HL-60/S4 (cell line): ENCODE results near the gene SLC7A11.
"Not testable (repeated sequence)": the region's sequence is repeated elsewhere in the genome, so short reads cannot be mapped to it uniquely, and the experiment has no call there.

ENCODE experiments used
- in situ Hi-C: fragments of 300-500 bp; cut with MboI; formaldehyde crosslinking; loops from 2 replicates; pipeline ENCODE4 v1.14.3; 2022; ENCODE audit warnings: low sequenced_read_pairs

Gene SLC7A11

DNA sequence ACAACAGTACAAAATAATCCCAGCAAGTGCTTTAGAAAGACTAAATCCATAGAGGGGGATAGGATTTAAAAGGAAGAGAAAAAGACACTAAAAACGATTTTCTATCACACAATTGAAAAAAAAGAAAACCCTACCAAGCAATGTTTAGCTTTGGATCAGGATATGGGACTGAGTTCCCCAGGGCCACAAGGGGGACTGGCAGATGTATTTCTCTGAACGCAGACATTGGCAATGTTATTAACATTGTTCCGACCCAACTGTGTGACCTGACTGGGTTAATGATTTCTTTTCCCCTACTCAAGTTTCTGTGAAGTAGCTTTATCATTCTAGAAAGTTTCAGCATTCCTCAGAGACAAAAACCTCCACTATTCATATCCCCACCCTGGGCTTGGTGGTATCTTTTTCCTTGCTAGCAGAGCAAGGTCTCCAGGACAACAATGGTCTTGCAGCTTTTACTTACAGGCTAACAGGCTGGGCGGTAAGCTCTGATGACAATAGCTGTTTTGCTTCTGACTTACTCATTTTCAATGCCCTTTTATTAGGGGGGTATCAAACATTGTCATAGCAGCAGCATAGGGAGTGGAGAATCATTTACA lies 25.8 kb downstream of the SLC7A11 start:
- in situ Hi-C loops, result no loop called here

DNA sequence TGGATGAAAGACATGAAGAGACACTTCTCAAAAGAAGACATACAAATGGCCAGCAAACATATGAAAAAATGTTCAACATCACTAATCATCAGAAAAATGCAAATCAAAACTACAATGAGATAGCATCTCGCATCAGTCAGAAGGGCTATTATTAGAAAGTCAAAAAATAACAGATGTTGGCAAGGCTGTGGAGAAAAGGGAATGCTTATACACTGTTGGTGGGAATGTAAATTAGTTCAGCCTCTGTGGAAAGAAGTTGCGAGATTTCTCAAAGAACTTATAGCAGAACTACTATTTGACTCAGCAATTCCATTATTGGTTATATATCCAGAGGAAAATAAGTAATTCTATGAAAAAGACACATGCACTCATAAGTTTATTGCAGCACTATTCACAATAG lies 31.6 kb downstream of the SLC7A11 start:
- in situ Hi-C loops, result not testable (repeated sequence)

DNA sequence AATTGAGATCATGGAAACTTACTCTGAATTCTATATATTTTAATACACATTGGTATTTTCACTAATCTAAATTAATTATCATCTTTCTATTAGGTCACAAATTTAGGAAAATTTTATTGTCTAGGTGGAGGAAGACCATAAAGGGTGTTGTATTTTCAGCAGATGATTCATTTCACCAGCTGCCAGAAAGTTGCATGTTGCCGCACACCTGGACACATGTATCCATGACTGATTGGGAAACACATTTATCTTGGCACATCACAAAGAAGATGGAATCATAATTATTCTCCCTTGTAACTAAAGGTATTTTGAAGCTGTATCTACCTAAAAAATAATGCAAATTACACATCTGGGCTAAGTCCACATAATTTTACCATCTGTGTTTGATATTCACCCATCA lies 33.1 kb downstream of the SLC7A11 start:
- in situ Hi-C loops, result no loop called here

DNA sequence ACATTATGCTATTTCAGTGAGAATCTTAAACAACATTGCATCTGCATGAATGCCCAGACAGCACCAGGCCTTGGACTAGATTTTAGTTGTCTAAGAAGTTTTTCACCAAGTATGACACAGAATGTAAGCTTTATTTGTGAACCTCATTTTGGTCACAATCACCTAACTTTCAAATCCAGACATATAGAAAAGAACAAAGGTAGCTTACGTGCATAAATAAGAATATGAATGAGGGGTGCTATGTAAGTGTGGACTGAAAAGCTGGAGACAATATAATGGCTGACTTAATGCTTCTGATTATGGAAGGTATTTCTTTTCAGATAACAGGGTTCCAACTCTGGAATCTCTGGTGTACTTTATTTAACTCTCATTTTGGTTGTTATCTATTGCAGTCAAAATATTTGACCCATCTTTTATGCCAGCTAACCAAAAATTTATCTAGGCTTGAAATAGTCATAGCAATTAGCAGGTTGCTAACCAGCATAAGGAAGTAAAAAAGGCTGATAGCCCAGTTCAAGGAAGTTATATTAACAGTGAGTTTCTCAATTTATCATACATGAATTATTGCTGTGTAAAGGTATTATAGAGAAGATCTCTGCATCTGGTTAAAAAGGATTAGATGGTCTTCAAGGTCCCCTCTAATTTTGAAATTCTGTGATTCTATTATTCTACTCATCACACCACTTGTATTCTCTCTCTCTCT lies 36.5 kb downstream of the SLC7A11 start:
- in situ Hi-C loops, result no loop called here

DNA sequence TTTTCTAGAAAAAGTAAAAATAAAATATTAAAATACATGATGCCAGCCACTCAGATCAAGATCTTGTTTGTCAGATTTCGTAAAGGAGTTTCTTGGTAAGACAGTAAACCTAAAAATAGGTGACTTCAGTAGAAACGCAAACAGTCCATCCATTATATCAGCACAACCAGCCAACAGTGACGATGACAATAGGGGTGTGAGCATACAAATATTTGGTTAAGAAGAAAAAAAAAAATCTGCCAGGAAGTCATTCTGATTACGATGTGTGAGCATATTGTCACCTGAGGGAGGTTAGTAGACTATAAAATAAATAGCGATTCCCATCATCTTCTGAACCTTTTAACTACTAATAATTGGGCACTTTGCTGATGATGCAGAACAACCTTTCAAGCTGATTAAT lies 37.6 kb downstream of the SLC7A11 start:
- in situ Hi-C loops, result no loop called here

DNA sequence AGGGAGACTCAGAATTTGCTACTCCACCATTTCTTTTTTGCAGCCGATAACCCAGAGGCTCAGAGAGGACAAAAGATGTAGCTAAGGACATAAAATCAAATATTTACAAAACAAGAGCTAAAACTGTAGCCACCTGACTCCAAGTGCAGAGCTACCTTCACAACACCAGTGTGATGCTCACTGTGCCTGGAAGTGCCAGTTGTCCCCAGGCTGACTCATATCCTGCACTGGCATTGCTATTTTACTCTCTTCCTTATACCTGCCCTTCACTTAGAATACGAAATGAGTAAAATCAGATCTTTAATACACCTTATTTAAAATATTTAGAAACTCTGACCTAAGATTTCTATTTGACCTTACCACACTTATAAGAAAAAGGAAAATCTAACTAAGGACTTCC lies 39.5 kb downstream of the SLC7A11 start:
- in situ Hi-C loops, result no loop called here

DNA sequence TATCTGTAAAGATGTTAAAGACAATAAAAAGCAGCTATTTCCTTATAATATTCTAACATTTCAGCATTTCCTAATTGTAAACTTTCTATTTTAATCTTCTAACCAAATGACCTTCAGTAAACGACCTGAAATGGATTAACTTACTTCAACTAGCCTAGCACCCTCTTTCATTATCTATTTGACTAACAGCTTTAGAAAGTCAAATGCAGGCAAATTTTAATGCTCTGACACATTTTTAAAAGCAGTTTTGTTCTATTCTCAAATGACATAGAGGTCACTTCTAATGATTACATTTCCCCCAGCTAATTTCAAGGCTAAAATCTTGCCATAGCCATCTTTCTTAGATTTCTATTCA lies 41.9 kb downstream of the SLC7A11 start:
- in situ Hi-C loops, result no loop called here

DNA sequence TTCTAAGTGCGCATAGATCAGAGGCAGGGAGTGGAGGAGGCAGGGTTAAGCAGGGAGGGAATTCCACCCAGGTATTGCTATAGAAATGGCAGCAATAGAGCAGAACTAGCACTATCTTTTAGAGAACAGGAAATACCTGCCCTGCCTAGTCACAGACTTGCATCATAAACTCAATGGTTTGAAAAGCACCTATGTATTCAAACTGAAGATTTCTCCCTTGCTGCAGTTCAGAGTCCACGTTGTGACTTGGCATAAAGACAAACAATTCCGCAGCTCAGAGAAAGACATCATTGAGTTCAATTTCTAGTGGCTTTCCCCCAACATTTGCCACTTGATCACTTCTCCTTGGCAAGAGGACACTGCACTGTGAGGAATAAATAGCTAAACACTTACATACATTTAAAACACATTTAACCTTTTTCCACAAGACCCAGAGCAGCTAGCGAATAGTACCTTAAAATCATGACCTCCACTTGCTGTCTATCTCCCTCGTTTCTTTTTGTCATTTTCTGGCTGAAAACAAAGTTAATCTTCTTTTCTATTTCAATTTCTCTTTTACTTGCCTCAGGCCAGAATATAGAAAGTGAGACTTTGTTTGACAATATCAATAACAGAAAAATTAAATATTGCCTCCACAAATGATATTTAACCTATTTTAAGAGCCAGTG lies 42.4 kb downstream of the SLC7A11 start:
- in situ Hi-C loops, result no loop called here

DNA sequence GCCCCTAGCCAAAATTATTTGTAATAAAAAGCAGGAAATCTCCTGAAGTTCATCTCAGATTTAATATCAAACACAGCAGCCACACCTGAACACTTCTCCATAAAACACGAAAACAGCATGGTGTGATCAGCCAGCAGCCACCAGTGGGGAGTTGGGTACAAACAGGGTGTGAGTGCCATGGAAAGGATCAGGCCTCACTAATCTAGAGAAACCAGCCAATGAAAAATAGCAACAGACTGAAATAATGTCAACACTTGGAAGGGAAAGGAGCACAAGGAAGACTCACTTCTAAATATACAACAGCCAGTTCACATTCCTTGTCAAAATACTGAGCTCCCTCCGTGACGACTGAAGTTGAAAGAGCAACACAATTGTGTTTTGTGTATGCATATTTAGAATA lies 46.0 kb downstream of the SLC7A11 start:
- in situ Hi-C loops, result no loop called here

DNA sequence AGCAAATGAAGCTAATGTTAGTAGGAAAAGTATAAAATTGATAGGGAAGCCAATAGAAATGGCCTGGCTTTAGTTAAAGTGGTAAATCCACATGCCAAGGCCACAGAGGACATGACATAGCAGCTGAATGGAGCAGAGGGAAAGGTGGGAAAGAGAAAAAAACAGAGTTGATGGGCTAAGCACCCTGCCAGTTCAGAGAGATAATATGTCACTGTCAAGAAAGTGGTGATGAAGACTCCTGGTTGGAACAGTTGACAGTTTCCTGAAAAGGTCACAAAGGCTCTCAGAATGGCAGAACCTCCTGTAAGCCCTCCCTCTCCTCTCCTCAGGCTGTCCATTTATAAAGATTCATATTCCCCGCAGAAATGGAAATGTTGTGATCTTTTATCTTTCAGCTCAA lies 48.2 kb downstream of the SLC7A11 start:
- in situ Hi-C loops, result no loop called here

DNA sequence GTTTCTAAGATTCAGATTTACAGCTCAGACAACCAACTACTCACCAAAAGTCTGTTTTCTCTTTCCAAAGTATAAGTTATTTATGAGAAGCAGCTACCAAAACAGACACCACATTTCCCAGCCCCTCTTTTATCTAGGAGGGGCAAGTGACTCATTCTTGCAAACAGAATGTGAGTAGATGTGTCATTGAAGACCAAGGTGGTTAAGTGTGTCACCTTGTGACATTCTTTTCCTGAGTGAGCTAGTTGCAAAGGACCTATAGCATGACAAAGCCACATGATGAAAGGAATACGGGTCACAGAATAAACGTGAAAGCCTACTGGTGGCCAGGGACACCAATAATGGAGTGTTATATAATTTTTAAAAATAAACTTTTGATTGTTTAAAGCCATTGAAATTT lies 50.0 kb downstream of the SLC7A11 start:
- in situ Hi-C loops, result no loop called here

DNA sequence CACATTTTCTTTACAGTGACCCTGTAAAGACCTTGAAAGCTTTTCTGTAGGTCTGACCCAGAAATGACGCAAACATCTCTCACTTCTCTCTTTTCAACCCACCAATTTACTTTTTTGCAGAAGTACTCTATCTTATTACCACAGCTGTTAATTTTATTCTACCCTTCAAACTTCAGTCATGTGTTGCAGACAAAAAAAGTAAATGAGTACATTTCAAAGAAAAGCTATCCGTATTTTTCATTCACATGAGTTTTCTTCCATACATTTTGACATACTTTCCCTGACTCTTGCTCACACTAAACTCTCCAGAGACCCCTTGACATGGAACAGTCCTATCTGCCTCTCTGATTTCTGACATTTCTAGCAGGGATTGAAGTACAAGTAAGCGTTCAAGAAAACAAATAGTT lies 51.7 kb downstream of the SLC7A11 start:
- in situ Hi-C loops, result no loop called here

DNA sequence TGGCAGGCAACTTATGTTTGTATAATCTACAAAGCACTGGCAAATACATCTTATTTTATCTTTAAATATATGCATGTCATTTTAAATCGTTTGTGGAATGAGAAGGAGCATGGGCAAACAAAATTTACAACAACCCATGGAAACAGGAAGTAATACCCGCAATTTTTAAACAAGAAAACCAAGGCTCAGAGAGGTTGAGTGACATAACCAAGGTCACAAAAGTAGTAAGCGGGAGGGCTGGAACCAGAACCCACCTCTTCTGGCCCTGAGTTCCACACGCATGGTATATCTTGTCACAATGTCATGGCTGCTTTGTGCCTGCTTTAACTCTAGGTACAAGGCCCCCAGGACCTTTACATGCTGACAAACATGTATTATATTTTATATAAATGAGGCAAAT lies 52.9 kb downstream of the SLC7A11 start:
- in situ Hi-C loops, result no loop called here

DNA sequence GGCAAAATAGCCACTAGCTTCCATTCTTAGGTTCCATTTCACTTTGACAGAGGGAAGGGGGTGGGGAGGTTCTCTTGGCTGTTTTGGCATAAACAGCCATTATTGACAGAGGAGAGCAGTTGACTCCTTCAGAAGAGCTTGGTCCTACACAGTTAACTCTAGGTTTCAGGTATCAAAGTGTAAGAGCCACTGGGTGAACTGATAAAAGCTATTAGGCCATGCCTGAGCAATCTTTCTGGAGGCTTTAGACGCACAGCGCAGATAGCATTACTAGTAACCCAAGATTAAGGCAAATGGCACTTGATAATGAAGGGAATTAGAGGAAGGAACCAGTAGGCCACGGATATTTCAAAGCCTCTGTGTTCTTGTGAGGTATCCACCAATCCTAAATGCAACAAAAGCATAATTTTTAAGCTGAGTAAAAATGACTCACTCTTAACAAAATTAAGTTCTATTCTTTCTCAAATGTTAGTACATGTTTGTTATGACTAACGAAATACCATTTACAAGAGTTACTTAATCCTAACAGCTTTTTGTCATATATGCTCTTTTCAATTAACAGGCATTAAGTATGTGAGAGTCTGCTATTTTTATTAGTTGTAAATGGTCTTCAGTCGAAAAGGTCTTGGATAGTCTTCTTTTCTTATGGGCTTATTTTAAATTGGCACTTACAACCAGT lies 53.6 kb downstream of the SLC7A11 start:
- in situ Hi-C loops, result no loop called here

DNA sequence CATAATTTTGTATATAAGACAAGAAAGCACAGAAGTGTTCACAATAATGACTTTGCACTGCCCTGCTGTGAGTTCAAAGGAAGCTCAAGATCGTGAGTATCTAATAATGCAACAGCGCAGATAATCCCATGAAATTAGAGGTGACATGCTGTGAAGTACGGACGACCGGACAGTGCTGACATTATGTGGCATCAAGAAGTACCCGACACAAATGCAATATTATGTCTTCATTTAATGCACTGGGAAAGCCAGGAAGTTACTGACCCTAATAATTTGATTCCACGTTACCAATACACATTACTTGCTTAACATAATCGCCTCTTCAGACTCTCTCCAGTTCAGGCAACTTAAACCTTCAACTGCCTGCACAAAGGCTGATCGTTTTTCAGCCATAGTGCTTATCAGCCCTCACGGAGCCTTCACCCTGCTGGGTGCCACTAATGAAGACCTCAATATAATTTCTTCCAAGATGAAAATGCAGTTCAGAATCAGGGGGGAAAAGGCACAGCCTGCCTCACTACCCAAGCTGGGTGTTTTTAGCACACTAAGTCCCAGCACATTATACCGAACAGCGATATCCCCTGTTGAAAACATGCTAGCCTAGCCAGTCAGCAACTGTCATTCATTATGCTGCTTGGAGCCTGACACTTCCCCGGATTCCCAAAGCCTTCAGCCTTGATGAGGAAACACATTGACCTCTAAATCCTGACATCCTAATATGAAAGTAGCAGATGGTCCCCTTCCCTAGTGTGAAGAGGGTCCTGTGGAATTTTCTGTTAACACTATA lies 56.1 kb downstream of the SLC7A11 start:
- in situ Hi-C loops, result no loop called here

DNA sequence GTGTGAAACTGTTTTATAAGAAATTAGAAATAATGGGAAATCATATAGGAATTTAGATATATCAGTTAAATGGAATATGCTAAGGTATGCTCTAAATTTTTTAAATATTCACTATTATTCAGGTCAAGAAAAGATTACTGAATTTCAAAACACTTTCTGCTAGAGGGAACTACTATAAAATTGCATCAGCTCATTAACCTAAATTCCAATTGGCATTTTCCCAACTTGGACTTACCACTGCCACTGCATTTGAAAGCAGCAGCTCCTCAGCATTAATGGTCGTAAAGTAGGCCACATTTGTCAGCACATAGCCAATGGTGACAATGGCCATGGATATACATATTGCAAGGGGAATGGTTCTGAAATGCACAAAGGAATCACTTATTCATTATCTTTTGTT lies 57.3 kb downstream of the SLC7A11 start:
- in situ Hi-C loops, result no loop called here

DNA sequence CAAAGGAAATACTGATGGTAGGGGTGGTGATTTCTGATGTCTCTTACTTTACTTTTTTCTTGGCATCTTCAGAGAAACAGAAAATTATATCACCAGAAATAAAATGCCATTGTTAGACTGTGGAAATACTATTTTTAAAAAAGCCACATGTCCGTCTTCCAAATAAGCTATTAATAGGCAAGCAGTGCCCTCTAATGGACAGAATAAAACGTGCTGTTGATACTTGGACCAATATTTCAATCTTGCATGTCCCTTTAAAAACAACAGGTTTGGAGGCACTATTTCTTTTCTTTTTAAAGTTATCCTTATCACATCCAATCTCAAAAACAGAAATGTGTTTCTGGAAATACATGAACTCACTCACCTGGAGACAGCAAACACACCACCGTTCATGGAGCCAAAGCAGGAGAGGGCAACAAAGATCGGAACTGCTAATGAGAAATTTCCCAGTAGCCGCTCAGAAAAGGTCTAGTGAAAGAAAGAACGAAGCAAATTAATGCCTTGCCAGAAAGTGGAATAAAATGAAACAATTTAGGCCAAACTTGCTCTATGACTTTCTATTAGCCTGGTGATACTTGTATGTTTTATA lies 59.2 kb downstream of the SLC7A11 start:
- in situ Hi-C loops, result no loop called here

DNA sequence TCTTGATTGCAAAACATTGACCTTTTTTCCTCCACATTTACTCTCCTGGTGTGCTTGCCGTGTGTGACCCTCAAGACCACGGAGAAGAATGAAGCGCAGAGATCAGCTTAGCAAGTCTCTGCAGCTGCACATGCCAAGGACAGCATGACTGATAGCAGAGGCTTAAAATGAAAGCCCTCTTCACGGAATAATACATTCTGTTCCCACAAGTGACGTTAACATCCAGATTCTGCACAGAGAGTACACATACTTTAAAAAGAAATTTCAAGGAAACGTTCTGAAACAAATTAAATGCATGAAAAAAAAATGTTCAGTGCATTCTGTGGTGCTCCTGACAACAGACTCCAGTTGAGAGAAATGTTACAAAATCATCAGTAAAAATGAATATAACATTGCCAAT lies 60.9 kb downstream of the SLC7A11 start:
- in situ Hi-C loops, result no loop called here

DNA sequence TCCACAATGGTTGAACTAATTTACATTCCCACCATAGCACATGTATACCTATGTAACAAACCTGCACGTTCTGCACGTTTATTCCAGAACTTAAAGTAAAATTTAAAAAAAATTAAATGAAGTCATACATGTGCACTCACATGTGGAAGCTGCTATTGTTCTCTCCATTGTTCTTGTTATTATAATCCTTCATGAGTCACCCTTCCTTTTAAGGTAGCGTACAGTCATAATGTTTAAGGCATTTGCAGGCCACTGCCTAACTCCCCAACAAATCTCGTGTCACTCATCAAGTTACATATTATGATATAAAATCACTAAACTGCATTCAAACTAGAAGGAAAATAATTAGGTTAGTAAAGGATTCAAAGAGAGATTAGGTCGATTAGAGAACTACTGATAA lies 63.6 kb downstream of the SLC7A11 start:
- in situ Hi-C loops, result no loop called here

DNA sequence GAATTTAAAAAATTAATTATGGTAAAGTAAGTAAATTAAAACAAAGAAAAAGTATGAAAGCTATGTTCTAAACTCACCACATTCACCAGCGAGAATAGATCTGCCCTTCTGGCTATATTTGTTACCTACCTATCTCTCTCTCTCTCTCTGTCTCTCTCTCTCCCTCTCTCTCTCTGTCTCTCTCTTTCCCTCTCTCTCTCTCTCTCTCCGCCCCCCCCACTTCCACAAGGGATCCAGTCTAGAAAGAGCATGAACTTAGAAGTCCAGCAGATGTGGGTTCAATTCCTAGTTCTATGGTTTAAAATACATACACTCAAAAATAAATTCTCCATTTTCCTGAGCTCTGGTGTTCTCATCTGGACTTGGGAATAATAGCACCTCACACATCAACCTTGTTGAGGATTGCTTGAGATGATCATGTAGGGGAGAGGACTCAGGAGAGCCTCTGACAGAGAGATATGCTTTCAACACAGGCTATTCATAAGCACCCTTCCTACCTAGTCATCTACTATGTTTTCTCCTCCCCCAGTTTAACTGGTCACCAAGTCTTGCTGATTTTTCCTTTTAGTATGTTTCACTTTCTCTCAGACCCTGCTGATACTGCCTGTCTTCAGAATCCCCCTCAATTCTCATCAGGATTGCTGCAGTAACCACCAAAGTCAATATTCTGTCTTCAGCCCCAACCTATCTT lies 64.7 kb downstream of the SLC7A11 start:
- in situ Hi-C loops, result no loop called here
